WI38 (cell line): ENCODE results near the gene TTC23L.

ENCODE experiments used
- H3K4me3 ChIP-seq: 2 replicates; pipeline ENCODE4 v1.5.1; 2011; ENCODE audit warnings: low read depth, mild to moderate bottlenecking, control low read depth, low read length
- CTCF ChIP-seq: IDR thresholded peaks from 2 replicates; pipeline ENCODE4 v1.5.1; 2012; ENCODE audit warnings: low read depth, mild to moderate bottlenecking, control low read depth, low read length

TTC23L gene

DNA sequence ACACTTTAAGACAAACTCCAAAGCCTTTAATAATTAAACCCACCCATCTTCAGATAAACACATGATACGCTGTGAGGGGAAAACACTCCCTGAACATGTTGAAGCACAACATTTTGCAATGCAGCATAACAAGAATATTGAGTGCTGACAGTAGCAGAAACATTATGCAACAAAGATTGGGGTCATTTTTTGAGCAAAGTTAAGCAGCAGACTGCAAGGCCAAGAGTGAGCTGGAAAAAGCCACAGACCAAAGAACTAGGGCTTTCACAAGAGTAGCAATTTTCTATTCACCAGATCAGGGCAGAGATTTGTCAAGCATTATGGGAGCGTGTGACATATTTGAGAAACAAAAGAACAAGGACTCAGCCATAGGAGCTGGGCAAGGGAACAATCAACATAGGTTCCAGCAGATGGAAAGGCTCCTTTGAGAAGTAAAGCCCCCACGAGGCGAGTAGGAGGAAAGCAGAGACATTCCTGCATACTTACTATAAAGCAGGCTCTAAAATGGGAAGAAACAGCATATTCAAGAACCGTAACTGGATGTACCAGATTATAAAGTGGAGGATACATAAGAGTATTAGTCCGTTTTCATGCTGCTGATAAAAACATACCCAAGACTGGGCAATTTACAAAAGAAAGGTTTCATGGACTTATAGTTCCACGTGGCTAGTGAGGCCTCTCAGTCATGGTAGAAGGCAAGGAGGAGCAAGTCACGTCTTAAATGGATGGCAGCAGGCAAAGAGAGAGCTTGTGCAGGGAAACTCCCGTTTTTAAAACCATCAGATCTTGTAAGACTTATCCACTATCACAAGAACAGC lies 4.8 kb upstream of the TTC23L start:
- TF ChIP-seq CTCF: no peak
- no peak overlapping the region for H3K4me3 ChIP-seq

GRCh38 chr5:34834794-34835089 lies 4.2 kb upstream of the TTC23L start:
- no peak overlapping the region for H3K4me3 ChIP-seq
- no peak for TF ChIP-seq CTCF

DNA sequence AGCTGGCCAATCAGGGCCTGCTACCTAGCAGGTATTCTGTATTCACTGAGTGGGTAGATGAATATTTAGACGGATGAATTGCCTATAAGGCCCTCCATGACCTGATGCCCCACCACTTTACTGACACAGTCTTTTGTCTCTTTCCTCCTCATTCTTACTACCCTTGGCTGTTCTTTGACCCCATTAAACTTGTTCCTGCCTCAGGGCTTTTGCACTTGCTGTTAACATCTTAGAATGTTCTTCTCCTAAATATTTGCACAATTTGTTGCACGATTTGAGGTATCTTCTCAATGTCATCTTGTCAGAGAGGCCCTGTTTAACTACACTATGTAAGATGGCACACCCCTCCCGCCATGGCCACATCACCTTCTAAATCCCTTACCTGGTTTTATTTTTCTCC lies 3.3 kb upstream of the TTC23L start:
- H3K4me3 ChIP-seq: no peak overlapping the region
- no peak for TF ChIP-seq CTCF

DNA sequence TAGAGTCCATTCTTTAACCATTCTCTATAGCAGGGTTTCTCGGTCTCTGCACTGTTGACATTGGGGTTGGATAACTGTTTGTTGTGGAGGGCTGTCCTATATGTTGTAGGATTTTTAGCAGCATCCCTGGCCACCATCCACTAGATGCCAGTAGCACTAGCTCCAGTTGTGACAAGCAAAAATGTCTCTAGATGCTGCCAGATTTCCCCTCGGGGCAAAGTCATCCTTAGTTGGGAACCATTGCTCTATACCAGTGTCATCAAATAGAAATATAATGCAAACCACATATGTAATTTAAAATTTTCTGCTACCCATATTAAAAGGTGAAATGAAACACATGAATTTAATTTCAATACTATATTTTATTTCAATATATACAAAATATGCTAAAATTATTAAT lies 2.9 kb downstream of the TTC23L start:
- TF ChIP-seq CTCF: no peak
- H3K4me3 ChIP-seq: no peak overlapping the region

GRCh38 chr5:34842554-34842953 lies 3.6 kb downstream of the TTC23L start:
- no peak overlapping the region for H3K4me3 ChIP-seq
- no peak for TF ChIP-seq CTCF

- H3K4me3 ChIP-seq: no peak overlapping the region
- no peak for TF ChIP-seq CTCF
These were observed 4.5 kb downstream of the TTC23L start for GRCh38 chr5:34843497-34843896.

- no peak for TF ChIP-seq CTCF
- no peak overlapping the region for H3K4me3 ChIP-seq
These were observed 5.1 kb downstream of the TTC23L start for GRCh38 chr5:34844106-34844505.
